ENCODE results near the gene RFX8. TPM values are rescaled to one million over a fixed set of nuclear protein-coding genes. Genes with fewer than 3 reads are reported as not detected.

RFX8 gene
- total RNA-seq, 1 donor from 2014 or later, result not detected

GRCh38 chr2:101500860-101501259 is 25.9 kb upstream of the RFX8 start:
- H3K4me1 Mint-ChIP-seq (ENCODE audit: low read depth), result no peaks in the 10 kb centered on the region
- no peaks in the 10 kb centered on the region for H3K9me3 Mint-ChIP-seq (ENCODE audit: low read depth)
- no peak overlapping the region for H3K27ac Mint-ChIP-seq
- TF ChIP-seq CTCF (IDR thresholded peaks at IDR 0.05; ENCODE audit: unreplicated experiment), result no peak
- no peaks in the 10 kb centered on the region for H3K36me3 Mint-ChIP-seq (ENCODE audit: insufficient read depth)
- no peak overlapping the region for H3K4me3 Mint-ChIP-seq (ENCODE audit: low read depth)
- no peak for DNase-seq (ENCODE audit: low spot score, unreplicated experiment)
- peaks cover 4% of the 10 kb centered on the region for H3K27me3 Mint-ChIP-seq

GRCh38 chr2:101500180-101500579 is 25.3 kb upstream of the RFX8 start:
- Mint-ChIP-seq H3K4me3 (ENCODE audit: low read depth) (no peak overlapping the region), H3K27ac (no peak overlapping the region), H3K9me3 (ENCODE audit: low read depth) (no peaks in the 10 kb centered on the region), H3K36me3 (ENCODE audit: insufficient read depth) (no peaks in the 10 kb centered on the region), H3K27me3 (peaks cover 4% of the 10 kb centered on the region), H3K4me1 (ENCODE audit: low read depth) (no peaks in the 10 kb centered on the region)
- no peak for TF ChIP-seq CTCF (IDR thresholded peaks at IDR 0.05; ENCODE audit: unreplicated experiment)
- DNase-seq (ENCODE audit: low spot score, unreplicated experiment), result no peak

- no peak for TF ChIP-seq CTCF (IDR thresholded peaks at IDR 0.05; ENCODE audit: unreplicated experiment)
- H3K27me3 Mint-ChIP-seq, result no peaks in the 10 kb centered on the region
- H3K27ac Mint-ChIP-seq, result no peak overlapping the region
- no peaks in the 10 kb centered on the region for H3K4me1 Mint-ChIP-seq (ENCODE audit: low read depth)
- no peaks in the 10 kb centered on the region for H3K9me3 Mint-ChIP-seq (ENCODE audit: low read depth)
- H3K4me3 Mint-ChIP-seq (ENCODE audit: low read depth), result no peak overlapping the region
- DNase-seq (ENCODE audit: low spot score, unreplicated experiment), result no peak
- no peaks in the 10 kb centered on the region for H3K36me3 Mint-ChIP-seq (ENCODE audit: insufficient read depth)
These were observed 21.4 kb upstream of the RFX8 start for GRCh38 chr2:101496279-101496678.

DNA sequence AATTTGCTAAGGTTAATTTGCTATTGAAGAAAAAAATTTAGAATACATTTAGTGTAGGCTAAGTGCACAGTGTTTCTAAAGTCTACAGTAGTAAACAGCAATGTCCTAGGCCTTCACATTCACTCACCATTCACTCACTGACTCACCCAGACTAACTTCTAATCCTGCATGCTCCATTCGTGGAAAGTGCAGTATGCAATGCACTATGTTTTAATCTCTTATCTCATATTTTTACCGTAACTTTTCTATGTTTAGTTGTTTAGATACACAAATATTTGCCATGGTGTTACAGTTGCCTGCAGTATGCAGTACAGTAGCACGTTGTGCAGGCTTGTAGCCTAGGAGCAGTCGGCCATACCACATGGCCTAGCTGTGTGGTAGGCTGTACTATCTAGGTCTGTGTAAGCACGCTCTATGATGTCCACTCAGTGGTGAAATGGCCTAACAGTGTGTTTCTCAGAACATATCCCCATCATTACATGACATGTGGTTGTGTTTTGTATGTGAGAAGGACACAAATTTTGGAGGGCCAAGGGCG is 18.1 kb upstream of the RFX8 start:
- DNase-seq (ENCODE audit: low spot score, unreplicated experiment), result no peak
- Mint-ChIP-seq H3K36me3 (ENCODE audit: insufficient read depth) (no peaks in the 10 kb centered on the region), H3K4me1 (ENCODE audit: low read depth) (no peaks in the 10 kb centered on the region)

GRCh38 chr2:101486994-101487393 is 12.1 kb upstream of the RFX8 start:
- Mint-ChIP-seq H3K4me3 (ENCODE audit: low read depth) (no peak overlapping the region), H3K9me3 (ENCODE audit: low read depth) (no peaks in the 10 kb centered on the region), H3K4me1 (ENCODE audit: low read depth) (peaks cover 6% of the 10 kb centered on the region), H3K36me3 (ENCODE audit: insufficient read depth) (no peaks in the 10 kb centered on the region), H3K27ac (no peak overlapping the region), H3K27me3 (peaks cover 8% of the 10 kb centered on the region)
- DNase-seq (ENCODE audit: low spot score, unreplicated experiment), result no peak
- TF ChIP-seq CTCF (IDR thresholded peaks at IDR 0.05; ENCODE audit: unreplicated experiment), result no peak

More for the DNA sequence above, 18.1 kb upstream of the RFX8 start:
- no peak for TF ChIP-seq CTCF (IDR thresholded peaks at IDR 0.05; ENCODE audit: unreplicated experiment)
- no peaks in the 10 kb centered on the region for H3K9me3 Mint-ChIP-seq (ENCODE audit: low read depth)
- H3K4me3 Mint-ChIP-seq (ENCODE audit: low read depth), result no peak overlapping the region
- H3K27ac Mint-ChIP-seq, result no peak overlapping the region
- H3K27me3 Mint-ChIP-seq, result no peaks in the 10 kb centered on the region

All from progenitor cell of endocrine pancreas (in vitro differentiated cells).